Embryonic facial prominence (tissue), 1 donor: ENCODE data around the gene ATP8A1.

Source experiments
- DNase-seq: peaks from one replicate; pipeline ENCODE4 v3.0.0-alpha.2; 2016; ENCODE audit errors: extremely low spot score

Gene ATP8A1

GRCh38 chr4:42570221-42570620, 86.7 kb downstream of the ATP8A1 start:
- DNase-seq = no peak

DNA sequence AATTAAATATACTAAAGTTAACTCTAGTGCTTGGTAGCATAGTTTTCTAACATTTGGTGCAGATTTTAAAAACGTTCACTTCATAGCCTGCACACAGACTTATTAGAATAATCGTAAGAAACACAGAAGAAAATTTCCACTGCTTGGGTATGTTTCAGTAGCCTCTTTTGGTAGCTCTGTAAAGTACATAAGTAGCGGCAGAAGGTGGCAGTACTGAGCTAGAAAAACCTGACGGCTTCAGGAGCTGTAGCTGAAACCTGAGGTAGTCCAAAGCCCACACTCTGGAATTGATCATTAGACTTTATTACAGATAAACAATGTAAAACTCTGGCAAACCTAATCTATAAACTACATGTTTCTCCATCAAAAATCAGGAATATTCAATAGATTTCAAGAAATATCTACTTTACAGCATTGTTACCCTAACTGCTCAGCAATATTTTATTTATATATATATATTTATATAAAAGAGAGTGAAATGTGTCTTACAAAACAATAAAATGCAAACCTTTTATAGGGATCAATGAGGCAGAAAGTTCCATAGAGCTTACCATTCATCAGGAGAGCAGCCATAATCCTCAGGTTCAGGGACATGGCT, 88.2 kb downstream of the ATP8A1 start:
- DNase-seq = peak; percentile 54

- no peak for DNase-seq
These were observed 90.1 kb downstream of the ATP8A1 start for GRCh38 chr4:42566835-42567234.

DNA sequence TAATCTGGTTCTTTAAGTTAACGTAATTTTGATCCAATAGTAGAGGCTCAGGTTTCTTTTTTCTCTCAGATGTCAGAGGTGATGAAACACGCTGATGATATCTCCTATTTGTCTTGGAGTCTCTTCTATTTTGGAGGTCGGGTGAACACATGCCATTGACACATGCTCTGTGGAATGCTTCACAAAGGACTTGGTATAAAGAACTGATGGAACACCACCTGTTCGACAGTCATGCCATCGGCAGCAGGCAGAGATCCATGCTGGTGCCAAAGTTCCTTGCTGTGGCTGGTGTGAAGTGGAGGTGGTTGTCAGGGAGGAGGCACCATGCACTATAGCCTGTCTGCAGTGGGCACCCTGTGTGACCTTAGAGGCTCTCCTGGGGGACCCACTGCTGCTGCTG, 94.9 kb downstream of the ATP8A1 start:
- no peak for DNase-seq

- no peak for DNase-seq
These were observed 95.9 kb downstream of the ATP8A1 start for GRCh38 chr4:42561031-42561430.

DNA sequence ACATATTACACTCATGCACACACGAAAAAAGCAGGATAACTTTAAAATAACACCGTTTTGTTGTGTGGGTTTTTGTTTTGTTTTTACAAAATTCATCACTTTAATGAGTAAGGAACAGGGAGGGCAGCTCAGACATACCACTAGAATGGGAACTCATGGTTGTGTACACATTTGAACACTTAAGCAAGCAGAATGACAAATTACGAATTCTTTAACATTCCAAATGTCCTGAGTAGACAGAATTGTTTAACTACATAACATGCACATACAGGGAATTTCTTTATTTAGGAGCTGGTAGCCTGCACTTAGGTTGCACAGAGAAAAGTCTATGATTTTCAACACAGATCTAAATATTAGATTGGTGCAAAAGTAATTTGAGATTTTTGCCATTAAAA, 96.4 kb downstream of the ATP8A1 start:
- DNase-seq = no peak

- DNase-seq = no peak
These were observed 98.7 kb downstream of the ATP8A1 start for GRCh38 chr4:42558156-42558555.

- no peak for DNase-seq
These were observed 101.1 kb downstream of the ATP8A1 start for GRCh38 chr4:42555828-42556227.

GRCh38 chr4:42554072-42554471, 102.8 kb downstream of the ATP8A1 start:
- no peak for DNase-seq

- DNase-seq = no peak
These were observed 107.0 kb downstream of the ATP8A1 start for GRCh38 chr4:42549896-42550295.

- no peak for DNase-seq
These were observed 109.1 kb downstream of the ATP8A1 start for GRCh38 chr4:42547805-42548204.

- no peak for DNase-seq
These were observed 113.1 kb downstream of the ATP8A1 start for GRCh38 chr4:42543762-42544161.

- DNase-seq = no peak
These were observed 113.8 kb downstream of the ATP8A1 start for GRCh38 chr4:42543126-42543525.

DNA sequence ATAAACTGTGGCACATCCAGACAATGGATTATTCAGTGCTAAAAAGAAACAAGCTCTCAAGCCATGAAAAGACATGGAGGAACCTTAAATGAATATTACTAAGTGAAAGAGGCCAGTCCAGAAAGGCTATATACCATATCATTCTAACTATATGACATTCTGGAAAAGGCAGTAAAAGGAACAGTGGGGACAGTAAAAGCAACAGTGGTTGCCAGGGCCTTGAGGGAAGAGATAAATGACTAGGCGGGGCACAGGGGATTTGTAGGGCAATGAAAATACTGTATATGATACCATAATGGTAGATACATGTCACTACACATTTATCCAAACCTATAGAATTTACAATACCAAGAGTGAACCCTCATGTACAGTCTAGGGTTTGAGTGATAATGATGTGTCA, 115.3 kb downstream of the ATP8A1 start:
- DNase-seq = no peak

GRCh38 chr4:42533042-42533441, 123.9 kb downstream of the ATP8A1 start:
- DNase-seq = no peak

DNA sequence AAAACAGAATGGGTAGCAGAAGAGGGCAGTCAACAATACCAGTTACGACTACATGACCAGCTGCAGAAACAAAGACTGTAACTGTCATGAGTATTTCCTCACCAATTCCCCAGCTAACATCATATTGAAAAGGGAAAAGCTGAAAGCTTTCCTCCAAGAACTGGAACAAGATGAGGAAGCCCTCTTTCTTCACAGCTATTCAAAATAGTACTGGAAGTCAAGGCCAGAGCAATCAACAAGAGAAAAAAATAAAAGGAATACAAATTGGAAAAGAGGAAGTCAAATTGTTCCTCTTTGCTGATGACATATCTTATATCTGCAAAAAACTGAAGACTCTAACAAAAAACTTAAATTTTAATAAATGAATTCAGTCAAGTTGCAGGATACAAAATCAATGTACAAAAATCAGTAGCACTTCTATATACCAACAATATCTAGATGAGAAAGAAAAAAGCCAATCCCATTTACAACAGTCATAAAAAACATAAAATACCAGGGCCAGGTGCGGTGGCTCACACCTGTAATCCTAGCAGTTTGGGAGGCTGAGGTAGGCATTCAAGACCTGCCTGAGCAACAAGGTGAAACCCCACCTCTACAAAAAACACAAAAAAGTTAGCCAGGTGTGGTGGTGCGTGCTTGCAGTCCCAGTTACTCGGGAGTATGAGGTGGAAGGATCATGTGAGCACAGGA, 125.4 kb downstream of the ATP8A1 start:
- no peak for DNase-seq

DNA sequence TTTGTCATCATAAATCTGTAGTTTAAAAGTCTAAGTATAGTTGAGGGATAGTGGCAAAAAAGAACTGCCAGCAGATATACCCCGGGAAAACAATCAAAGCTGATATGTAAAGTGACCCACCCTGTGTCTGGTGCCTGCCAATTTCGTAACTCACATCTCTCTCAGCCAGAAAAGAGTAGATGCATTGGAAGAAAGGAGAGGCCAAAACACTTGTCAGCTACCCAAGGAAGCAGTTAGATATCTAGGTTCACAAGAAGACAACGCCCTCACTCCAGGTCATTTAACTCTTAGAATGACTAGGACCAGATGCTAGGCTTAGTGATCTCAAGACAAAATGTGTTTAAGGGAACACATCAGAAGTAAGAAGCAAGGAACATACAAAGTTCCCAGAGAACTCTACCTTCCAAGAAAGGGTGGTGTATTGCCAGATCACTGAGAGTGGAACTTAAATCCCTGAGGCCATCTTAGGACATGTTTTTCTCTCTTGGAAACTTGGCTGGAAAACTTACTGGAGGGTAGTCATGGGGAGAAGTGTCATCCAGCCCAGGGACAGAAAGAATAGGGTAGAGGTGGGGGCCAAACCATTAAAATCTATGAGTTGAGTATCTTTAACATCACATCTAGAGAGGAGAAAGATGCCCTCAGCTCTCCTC, 133.7 kb downstream of the ATP8A1 start:
- DNase-seq = no peak

DNA sequence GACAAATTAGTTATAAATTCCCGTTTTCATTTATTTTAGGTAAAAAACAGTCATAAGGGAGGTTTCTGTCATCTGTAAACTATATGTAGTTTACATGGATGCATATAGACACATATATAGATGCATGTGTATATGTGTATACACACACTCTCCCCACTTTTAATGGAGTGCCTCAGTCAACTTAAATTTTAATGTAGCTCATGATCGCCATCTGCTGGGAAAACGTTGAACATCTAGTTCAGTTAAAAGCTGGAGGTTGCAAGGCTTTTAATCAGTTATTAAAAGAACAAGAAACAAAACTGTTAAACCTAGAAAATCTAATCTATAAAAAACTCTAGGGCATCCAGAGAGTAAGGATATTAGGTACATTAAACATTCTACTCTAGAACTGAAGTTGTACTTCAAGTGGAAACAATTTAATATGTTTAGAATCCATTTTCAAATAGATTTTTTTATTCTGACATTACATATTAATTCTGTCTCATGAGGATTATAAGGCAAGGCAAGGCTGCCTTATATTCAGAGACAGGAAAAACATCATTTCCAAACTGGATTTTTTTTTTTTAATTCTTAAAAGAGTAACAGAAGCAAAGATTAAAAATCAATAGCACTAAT, 137.0 kb downstream of the ATP8A1 start:
- no peak for DNase-seq

DNA sequence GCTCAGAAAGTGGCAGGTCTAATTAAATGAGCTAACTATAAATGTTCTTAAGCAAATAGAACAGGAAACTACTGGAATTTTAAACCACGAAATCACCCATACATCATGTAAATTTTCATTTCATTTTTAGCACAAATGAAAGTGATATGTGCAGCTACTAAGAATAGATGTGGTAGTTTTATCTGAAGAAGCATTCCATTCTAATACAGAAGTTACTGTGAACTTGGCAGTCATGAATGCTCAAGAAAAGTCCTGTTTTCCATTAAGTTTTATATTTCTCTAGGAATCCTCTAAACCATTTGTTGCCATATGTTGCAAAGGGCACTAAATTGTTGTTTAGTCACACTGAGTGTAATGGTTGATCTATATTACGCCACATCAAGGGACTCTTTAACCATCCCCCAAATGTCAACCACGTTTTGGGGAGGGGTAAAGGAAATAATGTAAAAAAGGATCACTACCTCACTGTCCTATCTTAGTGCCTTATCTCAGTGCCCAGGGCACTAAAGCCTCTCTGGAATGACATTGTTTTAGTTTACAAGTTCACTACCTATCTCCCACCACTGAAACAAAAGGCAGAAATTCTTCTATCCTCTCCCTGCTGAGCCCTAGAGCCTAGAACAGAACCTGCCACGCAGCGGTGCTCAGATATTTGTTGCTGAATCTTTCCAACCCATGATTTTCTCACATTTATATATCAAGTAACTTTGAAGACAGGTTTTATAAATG, 141.6 kb downstream of the ATP8A1 start:
- peak; percentile 37 for DNase-seq

GRCh38 chr4:42513748-42514492, 143.0 kb downstream of the ATP8A1 start:
- DNase-seq = no peak

DNA sequence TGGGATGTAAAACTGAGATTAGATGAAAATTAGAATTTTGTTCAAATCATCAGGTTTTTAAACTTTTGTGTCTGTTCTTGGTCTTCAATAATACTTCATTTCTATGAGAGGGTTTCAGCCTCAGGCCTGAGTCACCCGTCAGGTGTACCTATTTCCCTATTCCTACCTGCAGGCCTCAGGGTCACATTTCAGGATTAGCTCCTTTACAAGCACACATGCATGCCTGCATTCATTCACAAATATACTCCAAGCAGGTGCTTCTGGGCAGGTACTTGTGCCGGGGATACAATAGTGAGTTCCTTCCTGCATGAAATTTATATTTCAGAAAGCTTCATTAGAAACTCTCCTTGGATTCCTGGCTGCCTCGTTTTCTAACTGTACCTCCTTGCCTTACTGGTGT, 144.7 kb downstream of the ATP8A1 start:
- DNase-seq = no peak
